Sigmoid colon (tissue), 7 donors: ENCODE results near the gene FMOD. TPM values are rescaled to one million over a fixed set of nuclear protein-coding genes. Genes with fewer than 3 reads are reported as not detected.
"Not testable (repeated sequence)": the region's sequence is repeated elsewhere in the genome, so short reads cannot be mapped to it uniquely, and the experiment has no call there.

Source experiments
- DNase-seq: peaks from one replicate; pipeline ENCODE4 v3.0.0-alpha.2; 2019
- H3K27ac ChIP-seq, 4 donors: fragments of 200-600 bp; sonication (generic); one replicate each; pipeline ENCODE4 v1.5.1; 2016 to 2019; ENCODE audit warnings: mild to moderate bottlenecking in 1 of 4
- H3K27me3 ChIP-seq, 3 donors: fragments of 200-600 bp; sonication (generic); one replicate each; pipeline ENCODE4 v1.5.1; 2019; ENCODE audit warnings: mild to moderate bottlenecking in 1 of 3
- H3K36me3 ChIP-seq, 4 donors: fragments of 200-600 bp; sonication (generic); one replicate each; pipeline ENCODE4 v1.5.1; 2016 to 2019
- H3K4me1 ChIP-seq, 4 donors: fragments of 200-600 bp; sonication (generic); one replicate each; pipeline ENCODE4 v1.5.1; 2017 to 2019
- H3K4me3 ChIP-seq, 4 donors: fragments of 200-600 bp; sonication (generic); one replicate each; pipeline ENCODE4 v1.5.1; 2017 to 2019; ENCODE audit warnings: mild to moderate bottlenecking in 2 of 4, moderate library complexity in 1 of 4
- H3K9me3 ChIP-seq, 4 donors: fragments of 200-600 bp in 3 of 4; sonication (generic) in 3 of 4; one replicate each; pipeline versions ENCODE4 v1.5.1 to v1.6.1; 2013 to 2019
- CTCF ChIP-seq, 4 experiments: fragments of 450-650 bp in 3 of 4; fragments of 200-600 bp in 1 of 4; IDR thresholded peaks; one replicate each; pipeline ENCODE4 v1.5.1; 2016 to 2019; ENCODE audit warnings: antibody characterized with exemption in 4 of 4, mild to moderate bottlenecking in 3 of 4, moderate library complexity in 2 of 4
- EP300 ChIP-seq, 4 donors: sonication (generic); formaldehyde crosslinking; IDR thresholded peaks; one replicate each; pipeline ENCODE4 v1.6.1; 2017; ENCODE audit warnings: antibody characterized with exemption in 4 of 4
- POLR2A ChIP-seq, 2 donors: fragments of 450-650 bp; IDR thresholded peaks; one replicate each; pipeline ENCODE4 v1.6.1; 2016; ENCODE audit warnings: antibody characterized with exemption in 2 of 2, mild to moderate bottlenecking in 2 of 2, moderate library complexity in 2 of 2
- POLR2AphosphoS5 ChIP-seq, 4 donors: sonication (generic); formaldehyde crosslinking; IDR thresholded peaks; one replicate each; pipeline ENCODE4 v1.6.1; 2017; ENCODE audit warnings: antibody characterized with exemption in 4 of 4
- WGBS, 2 donors: extraction: QIAGEN DNeasy Blood & Tissue Kit; methylation state at CpG; one replicate each; pipeline ENCODE4 v1.1.7; 2013; 5-methylcytosine and 5-hydroxymethylcytosine counted together
- intact Hi-C: fragments of 100-400 bp; cut with DNase I; formaldehyde crosslinking; loops from one replicate; pipeline ENCODE4 v1.15.1; 2023
- polyA plus RNA-seq, 3 donors: library from polyadenylated mRNA; stranded (reverse); fragments of 200-250 nt; gene quantifications; one replicate each; pipeline ENCODE4 v1.2.3, GENCODE V29; 2013
- total RNA-seq, 4 donors: library from RNA; depleted of rRNA; stranded (reverse); fragments of >200 nt; gene quantifications; one replicate each; pipeline ENCODE4 v1.1.0, GENCODE V29; 2016
- donor health status: healthy with polysubstance abuse.
- donor health status: Bipolar disorder and iron deficiency.
- donor health status: healthy.

The FMOD gene
- total and polyA plus RNA-seq, 7 donors = 9.5 to 64.5 (median 32.9) TPM

- peak; percentile 78 for DNase-seq
- no peak overlapping the region for H3K4me3 ChIP-seq
- no peaks in the 10 kb centered on the region for H3K27me3 ChIP-seq
- H3K36me3 ChIP-seq = no peaks in the 10 kb centered on the region
- H3K27ac ChIP-seq = peak overlapping the region in 3 of 4 donors; percentile 33 to 95 (median 87)
- H3K4me1 ChIP-seq = peaks cover 0 to 49% (median 31%) of the 10 kb centered on the region in 4 donors
- TF ChIP-seq EP300 (IDR thresholded peaks at IDR 0.05) = peak in 1 of 4 donors; percentile 50
- TF ChIP-seq POLR2A (IDR thresholded peaks at IDR 0.05) = no peak
- peak; percentile 21 to 68 (median 52) for TF ChIP-seq POLR2AphosphoS5 (IDR thresholded peaks at IDR 0.05)
- intact Hi-C loops = no loop called here
- H3K9me3 ChIP-seq = no peaks in the 10 kb centered on the region
- 17 to 20% methylated on average over 6 of the region's 6 CpGs for WGBS, 2 donors
Observed at GRCh38 chr1:203320591-203321272, 30.2 kb downstream of the FMOD start.

GRCh38 chr1:203318229-203318517 lies 32.7 kb downstream of the FMOD start:
- DNase-seq = no peak
- TF ChIP-seq POLR2AphosphoS5 (IDR thresholded peaks at IDR 0.05) (no peak), CTCF (IDR thresholded peaks at IDR 0.05) (no peak), EP300 (IDR thresholded peaks at IDR 0.05) (no peak), POLR2A (IDR thresholded peaks at IDR 0.05) (no peak)
- no peaks in the 10 kb centered on the region for H3K27me3 ChIP-seq
- H3K4me3 ChIP-seq = no peak overlapping the region
- WGBS, 2 donors = 84 to 88% methylated on average over 1 of the region's 1 CpG
- H3K27ac ChIP-seq = no peak overlapping the region
- peaks cover 0 to 28% (median 13%) of the 10 kb centered on the region in 4 donors for H3K4me1 ChIP-seq
- no peaks in the 10 kb centered on the region for H3K36me3 ChIP-seq
- no peaks in the 10 kb centered on the region for H3K9me3 ChIP-seq
- intact Hi-C loops = no loop called here

- Histone ChIP-seq H3K36me3 (no peaks in the 10 kb centered on the region), H3K27me3 (no peaks in the 10 kb centered on the region), H3K4me3 (no peak overlapping the region), H3K9me3 (no peaks in the 10 kb centered on the region), H3K27ac (peak overlapping the region in 3 of 4 donors; percentile 19 to 56 (median 28)), H3K4me1 (peaks cover 0 to 26% (median 11%) of the 10 kb centered on the region in 4 donors)
- no peak for TF ChIP-seq EP300 (IDR thresholded peaks at IDR 0.05)
- intact Hi-C loops = no loop called here
- 35 to 71% methylated on average over 7 of the region's 7 CpGs for WGBS, 2 donors
- peak; percentile 30 for DNase-seq
Observed at GRCh38 chr1:203317429-203318228, 33.3 kb downstream of the FMOD start.

- Histone ChIP-seq H3K27me3 (no peaks in the 10 kb centered on the region), H3K4me1 (peaks cover 0 to 16% (median 8%) of the 10 kb centered on the region in 4 donors), H3K36me3 (no peaks in the 10 kb centered on the region), H3K27ac (peak overlapping the region; percentile 17 to 56 (median 36)), H3K4me3 (no peak overlapping the region), H3K9me3 (no peaks in the 10 kb centered on the region)
- peak in 1 of 2 donors; percentile 36 for TF ChIP-seq POLR2A (IDR thresholded peaks at IDR 0.05)
- no peak for TF ChIP-seq CTCF (IDR thresholded peaks at IDR 0.05)
- peak in 1 of 4 donors; percentile 29 for TF ChIP-seq POLR2AphosphoS5 (IDR thresholded peaks at IDR 0.05)
- peak; percentile 54 for DNase-seq
- intact Hi-C loops = no loop called here
- WGBS, 2 donors = 12 to 47% methylated on average over 4 of the region's 4 CpGs
Observed at GRCh38 chr1:203316626-203317093, 34.3 kb downstream of the FMOD start.

- H3K4me3 ChIP-seq, H3K27me3 ChIP-seq, H3K27ac ChIP-seq, H3K36me3 ChIP-seq, intact Hi-C loops, H3K9me3 ChIP-seq: not testable (repeated sequence)
- WGBS, 2 donors = 92 to 93% methylated on average over 3 to 4 of the region's 4 CpGs
- peak; percentile 12 for DNase-seq
- H3K4me1 ChIP-seq = peaks cover 0 to 21% (median 10%) of the 10 kb centered on the region in 4 donors
- peak in 1 of 4 donors; percentile 58 for TF ChIP-seq POLR2AphosphoS5 (IDR thresholded peaks at IDR 0.05)
Observed at GRCh38 chr1:203314025-203314759, 36.7 kb downstream of the FMOD start.
